Vagina (tissue), 2 donors: ENCODE measurements around the gene LYZ.

Experiments used
- POLR2A ChIP-seq, 2 donors: fragments of 450-650 bp; IDR thresholded peaks; one replicate each; pipeline ENCODE4 v1.6.1; 2017; ENCODE audit warnings: antibody characterized with exemption in 2 of 2, mild to moderate bottlenecking in 2 of 2, moderate library complexity in 2 of 2
- TF ChIP-seq, protein P1 (sequence below), 3 experiments: fragments of 450-650 bp in 2 of 3; fragments of 200-600 bp in 1 of 3; sonication (generic) in 1 of 3; IDR thresholded peaks; one replicate each; pipeline ENCODE4 v1.5.1; 2017 to 2019; ENCODE audit warnings: antibody characterized with exemption in 3 of 3, mild to moderate bottlenecking in 2 of 3, moderate library complexity in 2 of 3

GRCh38 chr12:69343357-69343756 is 4.8 kb upstream of the LYZ start:
- TF ChIP-seq POLR2A (IDR thresholded peaks at IDR 0.05), result no peak
- TF ChIP-seq, protein P1, sequence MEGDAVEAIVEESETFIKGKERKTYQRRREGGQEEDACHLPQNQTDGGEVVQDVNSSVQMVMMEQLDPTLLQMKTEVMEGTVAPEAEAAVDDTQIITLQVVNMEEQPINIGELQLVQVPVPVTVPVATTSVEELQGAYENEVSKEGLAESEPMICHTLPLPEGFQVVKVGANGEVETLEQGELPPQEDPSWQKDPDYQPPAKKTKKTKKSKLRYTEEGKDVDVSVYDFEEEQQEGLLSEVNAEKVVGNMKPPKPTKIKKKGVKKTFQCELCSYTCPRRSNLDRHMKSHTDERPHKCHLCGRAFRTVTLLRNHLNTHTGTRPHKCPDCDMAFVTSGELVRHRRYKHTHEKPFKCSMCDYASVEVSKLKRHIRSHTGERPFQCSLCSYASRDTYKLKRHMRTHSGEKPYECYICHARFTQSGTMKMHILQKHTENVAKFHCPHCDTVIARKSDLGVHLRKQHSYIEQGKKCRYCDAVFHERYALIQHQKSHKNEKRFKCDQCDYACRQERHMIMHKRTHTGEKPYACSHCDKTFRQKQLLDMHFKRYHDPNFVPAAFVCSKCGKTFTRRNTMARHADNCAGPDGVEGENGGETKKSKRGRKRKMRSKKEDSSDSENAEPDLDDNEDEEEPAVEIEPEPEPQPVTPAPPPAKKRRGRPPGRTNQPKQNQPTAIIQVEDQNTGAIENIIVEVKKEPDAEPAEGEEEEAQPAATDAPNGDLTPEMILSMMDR (IDR thresholded peaks at IDR 0.05), result no peak
